Panc1 (cell line): ENCODE results near the gene MARVELD3. TPM values are rescaled to one million over a fixed set of nuclear protein-coding genes. Genes with fewer than 3 reads are reported as not detected.
A peak's percentile ranks its signal among the peaks of the same experiment; 100 is the strongest.

Experiments
- ATAC-seq: fragments of 200-7000 bp; cut with Tn5 transposase; 2 replicates; pipeline ENCODE4 v1.9.1; 2020; ENCODE audit warnings: mild to moderate bottlenecking, moderate library complexity
- BruUV-seq: library from RNA; stranded (reverse); fragments of 400-500 nt; replicated peaks from 2 replicates; lab custom pipeline; 2021; lab: Mats Ljungman, UMichigan
- CTCF ChIA-PET: fragments of 300-600 bp; sonication (Branson Sonifier 250); formaldehyde crosslinking; loops from one replicate; lab custom pipeline; 2022; ENCODE audit warnings: antibody characterized with exemption; lab: Charles Lee
- POLR2A ChIA-PET: fragments of 300-600 bp; sonication (Branson Sonifier 250); formaldehyde crosslinking; loops from one replicate; lab custom pipeline; 2022; ENCODE audit warnings: antibody characterized with exemption; lab: Charles Lee
- DNase-seq: peaks from one replicate; pipeline ENCODE4 v3.0.0-alpha.2; 2010; ENCODE audit warnings: low read depth, low spot score
- H3K27ac ChIP-seq: 2 replicates; pipeline ENCODE4 v1.5.1; 2011; ENCODE audit warnings: mild to moderate bottlenecking, low read length, inconsistent platforms
- H3K27me3 ChIP-seq: fragments of 200-500 bp; sonication (Bioruptor generic); 2 replicates; pipeline ENCODE4 v1.6.0; 2014; ENCODE audit warnings: low read length, inconsistent platforms; ENCODE audit not compliant: control insufficient read depth, insufficient read depth
- H3K36me3 ChIP-seq: fragments of 200-500 bp; sonication (Bioruptor generic); 2 replicates; pipeline ENCODE4 v1.5.1; 2014; ENCODE audit warnings: inconsistent platforms, mild to moderate bottlenecking, low read length, moderate library complexity; ENCODE audit not compliant: control insufficient read depth, insufficient read depth
- H3K4me1 ChIP-seq: 2 replicates; pipeline ENCODE4 v1.5.1; 2011; ENCODE audit warnings: inconsistent platforms, mild to moderate bottlenecking, low read length, moderate library complexity; ENCODE audit not compliant: control insufficient read depth, insufficient read depth
- H3K4me3 ChIP-seq, 2 experiments: 2 replicates each; pipeline ENCODE4 v1.5.1; 2011 to 2012; ENCODE audit warnings: low read depth in 2 of 2, low read length in 2 of 2, mild to moderate bottlenecking in 2 of 2, inconsistent platforms in 1 of 2, moderate library complexity in 1 of 2
- H3K9me3 ChIP-seq: fragments of 200-500 bp; sonication (Bioruptor generic); 2 replicates; pipeline ENCODE4 v1.5.1; 2014; ENCODE audit warnings: low read depth, mild to moderate bottlenecking, inconsistent platforms, low read length, moderate library complexity; ENCODE audit not compliant: control insufficient read depth, insufficient read depth
- POLR2AphosphoS5 ChIP-seq: IDR thresholded peaks from 2 replicates; pipeline ENCODE4 v1.6.1; 2012; ENCODE audit warnings: mild to moderate bottlenecking, low read depth, low read length, moderate library complexity
- SIN3A ChIP-seq: IDR thresholded peaks from 2 replicates; pipeline ENCODE4 v1.6.1; 2012; ENCODE audit warnings: low read depth, mild to moderate bottlenecking, low read length, moderate library complexity, borderline replicate concordance; ENCODE audit not compliant: insufficient read depth
- TCF7L2 ChIP-seq: IDR thresholded peaks from 2 replicates; pipeline ENCODE4 v1.6.1; 2011; ENCODE audit warnings: mild to moderate bottlenecking, low read depth, low read length, inconsistent platforms
- in situ Hi-C: cut with HindIII; loops from 2 replicates; pipeline ENCODE4 v1.10.0; 2016; ENCODE audit warnings: low sequenced_read_pairs, low pct_unique_long_range_greater_than_20kb
- intact Hi-C: fragments of 100-400 bp; cut with micrococcal nuclease; formaldehyde crosslinking; loops from one replicate; pipeline ENCODE4 v1.10.0; 2022; ENCODE audit not compliant: unreplicated experiment
- total RNA-seq: library from RNA; stranded (reverse); gene quantifications from one replicate; pipeline ENCODE4 v1.2.1, GENCODE V29; 2021; ENCODE audit not compliant: unreplicated experiment
- TF ChIP-seq, protein P1 (sequence below), 2 experiments: IDR thresholded peaks; 2 replicates each; pipeline ENCODE4 v1.6.1; 2011 to 2012; ENCODE audit warnings: low read depth in 2 of 2, control low read depth in 1 of 2, low read length in 1 of 2, mild to moderate bottlenecking in 1 of 2, moderate library complexity in 1 of 2; ENCODE audit not compliant: insufficient read depth in 1 of 2
- TF ChIP-seq, protein P2 (sequence below): fragments of 450-650 bp; IDR thresholded peaks from 2 replicates; pipeline ENCODE4 v1.5.1; 2017; ENCODE audit warnings: mild to moderate bottlenecking

Gene MARVELD3
- total RNA-seq, 1 experiment from 2014 or later: 0.08 TPM

DNA sequence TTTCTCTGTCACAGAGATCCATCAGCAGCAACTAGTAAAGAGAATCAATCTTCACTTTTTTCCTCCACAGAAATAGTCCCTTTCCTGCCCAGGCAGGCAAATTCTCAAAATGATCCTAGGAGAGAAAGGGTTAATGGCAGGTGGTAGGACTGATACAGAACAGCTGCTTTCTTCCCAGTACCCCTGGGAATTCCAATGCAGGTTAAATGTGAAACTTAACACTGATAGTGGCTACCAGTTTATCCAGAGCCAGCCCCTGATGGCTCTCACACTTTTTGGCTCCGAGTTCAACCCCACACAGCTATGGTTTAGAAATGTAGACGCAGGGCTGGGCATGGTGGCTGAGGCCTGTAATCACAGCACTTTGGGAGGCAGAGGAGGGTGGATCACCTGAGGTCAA, 22.2 kb downstream of the MARVELD3 start:
- H3K36me3 ChIP-seq: peaks cover 6% of the 10 kb centered on the region
- ChIA-PET CTCF (no interaction called here), POLR2A (no interaction called here)
- intact Hi-C loops (no loop called here), in situ Hi-C loops (no loop called here)
- no peak overlapping the region for H3K27ac ChIP-seq
- BruUV-seq: no TSS peak
- H3K4me1 ChIP-seq: no peaks in the 10 kb centered on the region
- DNase-seq (no peak), ATAC-seq (no peak)
- H3K4me3 ChIP-seq: no peak overlapping the region
- TF ChIP-seq, protein P1, sequence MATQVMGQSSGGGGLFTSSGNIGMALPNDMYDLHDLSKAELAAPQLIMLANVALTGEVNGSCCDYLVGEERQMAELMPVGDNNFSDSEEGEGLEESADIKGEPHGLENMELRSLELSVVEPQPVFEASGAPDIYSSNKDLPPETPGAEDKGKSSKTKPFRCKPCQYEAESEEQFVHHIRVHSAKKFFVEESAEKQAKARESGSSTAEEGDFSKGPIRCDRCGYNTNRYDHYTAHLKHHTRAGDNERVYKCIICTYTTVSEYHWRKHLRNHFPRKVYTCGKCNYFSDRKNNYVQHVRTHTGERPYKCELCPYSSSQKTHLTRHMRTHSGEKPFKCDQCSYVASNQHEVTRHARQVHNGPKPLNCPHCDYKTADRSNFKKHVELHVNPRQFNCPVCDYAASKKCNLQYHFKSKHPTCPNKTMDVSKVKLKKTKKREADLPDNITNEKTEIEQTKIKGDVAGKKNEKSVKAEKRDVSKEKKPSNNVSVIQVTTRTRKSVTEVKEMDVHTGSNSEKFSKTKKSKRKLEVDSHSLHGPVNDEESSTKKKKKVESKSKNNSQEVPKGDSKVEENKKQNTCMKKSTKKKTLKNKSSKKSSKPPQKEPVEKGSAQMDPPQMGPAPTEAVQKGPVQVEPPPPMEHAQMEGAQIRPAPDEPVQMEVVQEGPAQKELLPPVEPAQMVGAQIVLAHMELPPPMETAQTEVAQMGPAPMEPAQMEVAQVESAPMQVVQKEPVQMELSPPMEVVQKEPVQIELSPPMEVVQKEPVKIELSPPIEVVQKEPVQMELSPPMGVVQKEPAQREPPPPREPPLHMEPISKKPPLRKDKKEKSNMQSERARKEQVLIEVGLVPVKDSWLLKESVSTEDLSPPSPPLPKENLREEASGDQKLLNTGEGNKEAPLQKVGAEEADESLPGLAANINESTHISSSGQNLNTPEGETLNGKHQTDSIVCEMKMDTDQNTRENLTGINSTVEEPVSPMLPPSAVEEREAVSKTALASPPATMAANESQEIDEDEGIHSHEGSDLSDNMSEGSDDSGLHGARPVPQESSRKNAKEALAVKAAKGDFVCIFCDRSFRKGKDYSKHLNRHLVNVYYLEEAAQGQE (IDR thresholded peaks at IDR 0.05; ENCODE audit: insufficient read depth in 1 of 2, low read depth in 2 of 2, low read length in 1 of 2): no peak
- TF ChIP-seq POLR2AphosphoS5 (no peak), SIN3A (no peak), TCF7L2 (no peak)
- TF ChIP-seq, protein P2, sequence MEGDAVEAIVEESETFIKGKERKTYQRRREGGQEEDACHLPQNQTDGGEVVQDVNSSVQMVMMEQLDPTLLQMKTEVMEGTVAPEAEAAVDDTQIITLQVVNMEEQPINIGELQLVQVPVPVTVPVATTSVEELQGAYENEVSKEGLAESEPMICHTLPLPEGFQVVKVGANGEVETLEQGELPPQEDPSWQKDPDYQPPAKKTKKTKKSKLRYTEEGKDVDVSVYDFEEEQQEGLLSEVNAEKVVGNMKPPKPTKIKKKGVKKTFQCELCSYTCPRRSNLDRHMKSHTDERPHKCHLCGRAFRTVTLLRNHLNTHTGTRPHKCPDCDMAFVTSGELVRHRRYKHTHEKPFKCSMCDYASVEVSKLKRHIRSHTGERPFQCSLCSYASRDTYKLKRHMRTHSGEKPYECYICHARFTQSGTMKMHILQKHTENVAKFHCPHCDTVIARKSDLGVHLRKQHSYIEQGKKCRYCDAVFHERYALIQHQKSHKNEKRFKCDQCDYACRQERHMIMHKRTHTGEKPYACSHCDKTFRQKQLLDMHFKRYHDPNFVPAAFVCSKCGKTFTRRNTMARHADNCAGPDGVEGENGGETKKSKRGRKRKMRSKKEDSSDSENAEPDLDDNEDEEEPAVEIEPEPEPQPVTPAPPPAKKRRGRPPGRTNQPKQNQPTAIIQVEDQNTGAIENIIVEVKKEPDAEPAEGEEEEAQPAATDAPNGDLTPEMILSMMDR: no peak
- H3K27me3 ChIP-seq: no peaks in the 10 kb centered on the region
- no peaks in the 10 kb centered on the region for H3K9me3 ChIP-seq

DNA sequence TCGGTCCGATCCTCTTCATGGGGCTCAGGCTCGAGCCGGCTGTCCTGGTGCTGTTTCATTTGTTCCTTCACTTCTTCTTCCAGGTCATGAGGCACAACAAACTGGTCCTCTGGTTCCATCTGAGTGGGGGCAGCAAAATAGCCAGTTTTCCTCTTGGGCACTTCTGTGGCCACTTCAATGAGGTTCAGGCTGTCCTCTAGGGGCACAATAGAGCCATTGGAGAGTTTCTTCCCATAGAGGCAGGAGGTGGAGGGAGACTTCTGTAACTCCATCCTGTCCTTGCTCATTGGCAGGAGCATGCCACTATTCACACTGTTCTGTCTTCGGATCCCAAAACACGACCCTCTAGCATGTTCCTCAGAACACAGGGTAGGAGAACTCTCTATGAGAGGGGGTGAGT, 22.9 kb downstream of the MARVELD3 start:
- no peak for TF ChIP-seq SIN3A
- TF ChIP-seq, protein P2: peak; percentile 50
- no peak overlapping the region for H3K27ac ChIP-seq
- DNase-seq (no peak), ATAC-seq (no peak)
- no peaks in the 10 kb centered on the region for H3K27me3 ChIP-seq
- peaks cover 6% of the 10 kb centered on the region for H3K36me3 ChIP-seq
- no peak overlapping the region for H3K4me3 ChIP-seq
- ChIA-PET CTCF (no interaction called here), POLR2A (no interaction called here)
- no peaks in the 10 kb centered on the region for H3K4me1 ChIP-seq
- no TSS peak for BruUV-seq
- in situ Hi-C loops: no loop called here
- intact Hi-C loops: no loop called here
- H3K9me3 ChIP-seq: no peaks in the 10 kb centered on the region

DNA sequence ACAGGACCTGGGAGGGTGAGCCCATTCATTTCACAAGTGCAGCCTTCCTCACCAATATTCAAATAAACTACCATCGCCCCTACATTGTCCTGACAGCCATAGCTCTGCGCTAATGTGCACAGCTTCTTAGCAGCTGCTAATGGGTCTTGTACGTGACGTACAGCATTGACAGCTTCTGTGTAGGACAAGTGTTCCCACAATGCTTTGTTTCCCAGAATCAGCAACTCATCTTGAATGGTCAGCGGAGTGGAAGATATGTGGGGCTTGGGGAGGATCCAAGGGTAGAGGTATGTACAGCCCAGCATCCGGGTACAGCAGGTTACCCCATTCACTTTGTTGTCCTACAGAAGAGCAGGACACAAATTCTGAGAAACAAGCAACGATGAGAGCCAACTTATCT, 23.7 kb downstream of the MARVELD3 start:
- H3K9me3 ChIP-seq: no peaks in the 10 kb centered on the region
- ChIA-PET CTCF (no interaction called here), POLR2A (no interaction called here)
- peaks cover 6% of the 10 kb centered on the region for H3K36me3 ChIP-seq
- BruUV-seq: no TSS peak
- in situ Hi-C loops: no loop called here
- H3K4me3 ChIP-seq: no peak overlapping the region
- H3K27ac ChIP-seq: no peak overlapping the region
- ATAC-seq: no peak
- no peak for TF ChIP-seq TCF7L2
- no peak for TF ChIP-seq SIN3A
- TF ChIP-seq POLR2AphosphoS5: no peak
- intact Hi-C loops: no loop called here
- DNase-seq: no peak
- no peaks in the 10 kb centered on the region for H3K4me1 ChIP-seq
- no peaks in the 10 kb centered on the region for H3K27me3 ChIP-seq
